HepG2 (cell line): Measurements from ENCODE around the gene CHTF18. TPM values are rescaled to one million over a fixed set of nuclear protein-coding genes. Genes with fewer than 3 reads are reported as not detected.

Experiments
- ATAC-seq: fragments of 200-7000 bp; cut with Tn5 transposase; 3 replicates; pipeline ENCODE4 v1.9.1; 2020; ENCODE audit warnings: mild to moderate bottlenecking, moderate library complexity
- BruUV-seq: library from RNA; stranded (reverse); fragments of 400-500 nt; replicated peaks from 2 replicates; lab custom pipeline; 2021; lab: Mats Ljungman, UMichigan
- CTCF ChIA-PET: fragments of 300-600 bp; formaldehyde crosslinking; extraction: SDS; loops from one replicate; lab custom pipeline; 2021; ENCODE audit warnings: low total read pairs, inconsistent platforms, low intra/inter-chr PET ratio; lab: Yijun Ruan, JAX
- POLR2A ChIA-PET: fragments of 350-600 bp; sonication (Branson Sonifier 250); formaldehyde crosslinking; loops from one replicate; lab custom pipeline; 2020; ENCODE audit warnings: antibody characterized with exemption, inconsistent platforms; lab: Yijun Ruan, JAX
- DNase-seq: peaks from one replicate; pipeline ENCODE4 v3.0.0-alpha.2; 2015; ENCODE audit warnings: low spot score
- FAIRE-seq: peaks from 3 replicates; lab custom pipeline; 2011; peaks lifted over from hg19 to GRCh38; lab: Jason Lieb, UNC
- H2AFZ ChIP-seq: one replicate; pipeline ENCODE4 v1.6.1; 2011; ENCODE audit warnings: low read length, inconsistent platforms
- H3K27ac ChIP-seq: fragments of 300-600 bp; 3 replicates; pipeline ENCODE4 v1.8.0; 2011; ENCODE audit warnings: mixed run types, mild to moderate bottlenecking, mixed read lengths, low read length, inconsistent platforms; ENCODE audit not compliant: insufficient read depth; ENCODE audit errors: extremely low read length
- H3K27me3 ChIP-seq, 2 experiments: fragments of 200-600 bp in 1 of 2; 2 replicates in 1 of 2; 3 replicates in 1 of 2; pipeline versions ENCODE4 v1.6.0 to v1.8.0; 2011; ENCODE audit warnings: low read length in 2 of 2, mild to moderate bottlenecking in 2 of 2, moderate library complexity in 2 of 2, inconsistent platforms in 1 of 2; ENCODE audit not compliant: insufficient read depth in 2 of 2, control insufficient read depth in 1 of 2
- H3K36me3 ChIP-seq, 2 experiments: fragments of 200-600 bp in 1 of 2; replicated peaks in 1 of 2; 2 replicates in 1 of 2; 3 replicates in 1 of 2; pipeline versions ENCODE4 v1.5.1 to v1.8.0; 2011; ENCODE audit warnings: low read length in 2 of 2, inconsistent platforms in 1 of 2; ENCODE audit not compliant: insufficient read depth in 2 of 2, control insufficient read depth in 1 of 2
- H3K4me1 ChIP-seq: 2 replicates; pipeline ENCODE4 v1.5.1; 2012; ENCODE audit warnings: low read length, inconsistent platforms; ENCODE audit not compliant: insufficient read depth
- H3K4me2 ChIP-seq: 2 replicates; pipeline ENCODE4 v1.6.0; 2011; ENCODE audit warnings: low read depth, low read length, inconsistent platforms
- H3K4me3 ChIP-seq, 3 experiments: fragments of 200-600 bp in 1 of 3; sonication (generic), shearing (Covaris generic) in 1 of 3; replicated peaks in 1 of 3; 2 replicates each; pipeline ENCODE4 v1.5.1; 2011 to 2016; ENCODE audit warnings: low read length in 3 of 3, inconsistent platforms in 2 of 3, low read depth in 2 of 3, mild to moderate bottlenecking in 2 of 3, control low read depth in 1 of 3, mixed read lengths in 1 of 3; ENCODE audit not compliant: insufficient read depth in 1 of 3
- H3K79me2 ChIP-seq: one replicate; pipeline ENCODE4 v1.6.1; 2011; ENCODE audit warnings: low read length, inconsistent platforms; ENCODE audit not compliant: insufficient read depth
- H3K9ac ChIP-seq: 2 replicates; pipeline ENCODE4 v1.6.0; 2011; ENCODE audit warnings: mild to moderate bottlenecking, low read depth, low read length, inconsistent platforms; ENCODE audit not compliant: insufficient read depth
- H3K9me3 ChIP-seq: 2 replicates; pipeline ENCODE4 v1.5.1; 2012; ENCODE audit warnings: mild to moderate bottlenecking, low read length
- H4K20me1 ChIP-seq: 2 replicates; pipeline ENCODE4 v1.6.0; 2011; ENCODE audit warnings: inconsistent platforms, mild to moderate bottlenecking, low read length, moderate library complexity; ENCODE audit not compliant: insufficient read depth
- ARNT2 ChIP-seq: sonication (generic); formaldehyde crosslinking; IDR thresholded peaks from 2 replicates; pipeline ENCODE4 v1.8.0; 2022; ENCODE audit warnings: mild to moderate bottlenecking, low read depth, missing genetic modification reagents, moderate library complexity
- FOXM1 ChIP-seq: sonication (generic); formaldehyde crosslinking; IDR thresholded peaks from 2 replicates; pipeline ENCODE4 v1.5.0; 2020; ENCODE audit warnings: missing genetic modification reagents
- HMGA1 ChIP-seq: sonication (generic); formaldehyde crosslinking; conservative IDR thresholded peaks from 2 replicates; pipeline ENCODE4 v1.4.0; 2020; ENCODE audit warnings: missing genetic modification reagents
- HNRNPH1 ChIP-seq: fragments of 200-400 bp; formaldehyde crosslinking; optimal IDR thresholded peaks from 2 replicates; pipeline ENCODE3; 2017; ENCODE audit warnings: mild to moderate bottlenecking, low read depth, low read length
- NR2F6 ChIP-seq, 2 experiments: IDR thresholded peaks; 2 replicates each; pipeline ENCODE4 v1.6.1; 2016; ENCODE audit warnings: antibody characterized with exemption in 1 of 2, mild to moderate bottlenecking in 1 of 2
- SNAI1 ChIP-seq: sonication (generic); formaldehyde crosslinking; IDR thresholded peaks from 2 replicates; pipeline ENCODE4 v1.5.0; 2020; ENCODE audit warnings: mild to moderate bottlenecking, missing genetic modification reagents, borderline replicate concordance
- SP2 ChIP-seq: sonication (generic); formaldehyde crosslinking; IDR thresholded peaks from 2 replicates; pipeline ENCODE4 v1.5.1; 2020; ENCODE audit warnings: mild to moderate bottlenecking, missing genetic modification reagents
- ZBTB8A ChIP-seq: sonication (generic); formaldehyde crosslinking; IDR thresholded peaks from 2 replicates; pipeline ENCODE4 v1.4.0; 2020; ENCODE audit warnings: mild to moderate bottlenecking, low read depth, missing genetic modification reagents, borderline replicate concordance
- ZNF251 ChIP-seq: sonication (generic); formaldehyde crosslinking; IDR thresholded peaks from 2 replicates; pipeline ENCODE4 v1.9.0; 2021; ENCODE audit warnings: mild to moderate bottlenecking, missing genetic modification reagents
- ZNF781 ChIP-seq: sonication (generic); formaldehyde crosslinking; IDR thresholded peaks from 2 replicates; pipeline ENCODE4 v1.5.1; 2020; ENCODE audit warnings: borderline replicate concordance, mild to moderate bottlenecking, missing genetic modification reagents; ENCODE audit errors: not compliant biosample characterization
- WGBS: methylation state at CpG from one replicate; pipeline ENCODE4 v1.1.6; 2017; ENCODE audit warnings: low lambda C conversion rate; 5-methylcytosine and 5-hydroxymethylcytosine counted together
- in situ Hi-C: cut with HindIII; loops from 2 replicates; pipeline ENCODE4 v1.10.0; 2017; ENCODE audit warnings: low pct_unique_long_range_greater_than_20kb; ENCODE audit not compliant: extremely low pct_ligation_motif_present
- intact Hi-C: fragments of 100-400 bp; cut with micrococcal nuclease; formaldehyde crosslinking; loops from one replicate; pipeline ENCODE4 v1.10.0; 2022; ENCODE audit not compliant: unreplicated experiment
- polyA plus RNA-seq, 8 experiments: library from polyadenylated mRNA; depleted of rRNA in 3 of 8; stranded (reverse) in 7 of 8; unstranded in 1 of 8; fragments of >200 nt; fragmentation: Illumina TruSeq in 4 of 8; extraction: Trizol in 4 of 8; gene quantifications; 2 replicates each; pipeline versions ENCODE4 v1.2.1 to v1.2.3, GENCODE V29; 2011 to 2016; ENCODE audit warnings: low read depth in 4 of 8, missing spikeins in 1 of 8, mixed read lengths in 1 of 8; ENCODE audit not compliant: insufficient read depth in 1 of 8
- total RNA-seq, 5 experiments: library from RNA; depleted of rRNA; stranded (reverse); fragments of >200 nt; fragmentation: Illumina TruSeq; extraction: Trizol; gene quantifications; 2 replicates each; pipeline ENCODE4 v1.2.3, GENCODE V29; 2016; ENCODE audit warnings: low read depth in 1 of 5
- TF ChIP-seq, protein P1 (sequence below): sonication (generic); formaldehyde crosslinking; IDR thresholded peaks from 2 replicates; pipeline ENCODE4 v1.9.0; 2022; ENCODE audit warnings: low read depth, missing genetic modification reagents
- TF ChIP-seq, protein P2 (sequence below): IDR thresholded peaks from 2 replicates; pipeline ENCODE4 v1.6.1; 2016; ENCODE audit warnings: low read depth, borderline replicate concordance

Gene CHTF18
- total and polyA plus RNA-seq, 2 of the 13 experiments (the other 11 are each of a cell fraction or from before 2014, with no cell fraction given): 8.6 to 22.9 TPM

DNA sequence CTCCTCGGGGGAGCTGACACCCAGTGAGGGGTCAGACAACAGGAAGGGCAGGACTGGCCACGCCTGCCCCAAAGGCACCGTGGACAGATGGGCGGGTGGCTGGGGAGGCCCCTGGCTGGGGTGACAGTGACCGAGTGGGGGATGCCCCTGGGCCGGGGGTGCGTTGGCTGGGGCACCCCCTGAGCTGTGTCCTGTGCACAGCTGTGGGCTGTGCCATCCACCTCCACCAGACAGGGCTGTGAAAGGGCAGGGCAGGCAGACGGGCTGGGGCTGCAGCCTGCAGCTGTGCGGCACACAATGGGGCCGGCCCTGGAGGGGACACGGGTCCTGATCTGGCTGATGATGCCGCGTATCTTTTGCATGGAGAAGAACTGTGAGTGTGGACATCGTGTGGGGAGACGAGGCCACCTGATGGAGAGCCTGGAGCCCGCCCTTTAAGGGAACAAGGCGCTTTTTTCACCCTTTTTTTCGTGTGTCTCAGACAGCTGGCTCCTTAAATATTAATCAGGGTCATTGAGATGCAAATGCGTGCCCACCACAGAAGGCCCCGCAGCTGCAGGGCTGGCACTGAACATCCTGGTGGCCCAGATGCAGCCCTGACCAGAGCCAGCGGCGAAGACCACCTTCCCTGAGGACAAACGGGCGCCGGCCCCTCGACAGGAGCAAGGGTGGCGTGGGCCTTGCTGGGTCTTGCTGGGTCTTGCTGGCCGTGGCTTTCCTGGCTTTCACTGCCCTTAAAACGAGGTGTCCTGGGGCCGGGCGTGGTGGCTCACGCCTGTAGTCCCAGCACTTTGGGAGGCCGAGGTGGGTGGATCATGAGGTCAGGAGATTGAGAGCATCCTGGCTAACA is 54.5 kb downstream of the CHTF18 start (continued):
- no peak for TF ChIP-seq ZNF781 (CRISPR knock-in tag)

DNA sequence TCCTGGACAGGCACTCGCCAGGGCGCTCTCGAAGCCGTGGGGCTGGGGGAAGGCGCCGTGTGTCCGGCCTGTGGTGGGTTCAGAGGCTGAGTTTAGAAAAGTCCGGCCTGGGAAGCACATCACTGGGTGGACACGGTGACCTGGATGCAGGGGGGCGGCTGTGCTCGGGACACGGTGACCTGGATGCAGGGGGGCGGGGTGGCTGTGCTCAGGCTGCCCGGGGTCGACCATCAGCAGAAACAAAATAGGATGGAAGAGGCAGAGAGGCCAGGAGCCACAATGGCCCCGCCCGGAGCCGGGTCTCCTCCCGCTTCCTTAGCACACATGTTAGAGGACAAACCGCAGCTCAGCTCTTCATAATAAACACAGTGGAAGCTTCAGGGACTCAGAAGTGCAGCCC is 55.4 kb downstream of the CHTF18 start:
- WGBS: 33% methylated on average over 17 of the region's 20 CpGs
- TF ChIP-seq, protein P1, sequence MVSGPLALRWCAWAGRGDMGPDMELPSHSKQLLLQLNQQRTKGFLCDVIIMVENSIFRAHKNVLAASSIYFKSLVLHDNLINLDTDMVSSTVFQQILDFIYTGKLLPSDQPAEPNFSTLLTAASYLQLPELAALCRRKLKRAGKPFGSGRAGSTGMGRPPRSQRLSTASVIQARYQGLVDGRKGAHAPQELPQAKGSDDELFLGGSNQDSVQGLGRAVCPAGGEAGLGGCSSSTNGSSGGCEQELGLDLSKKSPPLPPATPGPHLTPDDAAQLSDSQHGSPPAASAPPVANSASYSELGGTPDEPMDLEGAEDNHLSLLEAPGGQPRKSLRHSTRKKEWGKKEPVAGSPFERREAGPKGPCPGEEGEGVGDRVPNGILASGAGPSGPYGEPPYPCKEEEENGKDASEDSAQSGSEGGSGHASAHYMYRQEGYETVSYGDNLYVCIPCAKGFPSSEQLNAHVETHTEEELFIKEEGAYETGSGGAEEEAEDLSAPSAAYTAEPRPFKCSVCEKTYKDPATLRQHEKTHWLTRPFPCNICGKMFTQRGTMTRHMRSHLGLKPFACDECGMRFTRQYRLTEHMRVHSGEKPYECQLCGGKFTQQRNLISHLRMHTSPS (CRISPR knock-in tag): no peak
- TF ChIP-seq SP2 (CRISPR knock-in tag) (no peak), NR2F6 (IDR thresholded peaks at IDR 0.05) (no peak), NR2F6 (CRISPR knock-in tag; IDR thresholded peaks at IDR 0.05) (no peak), ARNT2 (CRISPR knock-in tag) (no peak), HMGA1 (no peak), HNRNPH1 (no peak), ZBTB8A (no peak), FOXM1 (CRISPR knock-in tag) (no peak), SNAI1 (CRISPR knock-in tag) (no peak), ZNF251 (CRISPR knock-in tag) (no peak)
- TF ChIP-seq, protein P2, sequence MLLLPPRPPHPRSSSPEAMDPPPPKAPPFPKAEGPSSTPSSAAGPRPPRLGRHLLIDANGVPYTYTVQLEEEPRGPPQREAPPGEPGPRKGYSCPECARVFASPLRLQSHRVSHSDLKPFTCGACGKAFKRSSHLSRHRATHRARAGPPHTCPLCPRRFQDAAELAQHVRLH (CRISPR knock-in tag): no peak
- no peak overlapping the region for H3K4me3 ChIP-seq
- no peaks in the 10 kb centered on the region for H3K79me2 ChIP-seq
- DNase-seq (no peak), FAIRE-seq (no peak), ATAC-seq (no peak)
- CTCF ChIA-PET: no interaction called here
- H3K4me2 ChIP-seq: no peak overlapping the region
- no TSS peak for BruUV-seq
- H2AFZ ChIP-seq: no peak overlapping the region
- no peaks in the 10 kb centered on the region for H3K4me1 ChIP-seq
- intact Hi-C loops (no loop called here), in situ Hi-C loops (no loop called here)
- POLR2A ChIA-PET: no interaction called here
- no peak overlapping the region for H3K27ac ChIP-seq
- H3K9ac ChIP-seq: no peak overlapping the region
- no peaks in the 10 kb centered on the region for H3K36me3 ChIP-seq
- H4K20me1 ChIP-seq: no peaks in the 10 kb centered on the region
- H3K27me3 ChIP-seq: peaks cover 12 to 61% of the 10 kb centered on the region in 2 experiments
- no peaks in the 10 kb centered on the region for H3K9me3 ChIP-seq
